GM12874 (cell line): ENCODE results near the gene MMP23B.

Experiments
- TF ChIP-seq, protein P1 (sequence below): IDR thresholded peaks from 2 replicates; pipeline ENCODE4 v1.5.1; 2011; ENCODE audit warnings: low read depth, mild to moderate bottlenecking, control low read depth, low read length, moderate library complexity; ENCODE audit not compliant: insufficient read depth

The MMP23B gene

DNA sequence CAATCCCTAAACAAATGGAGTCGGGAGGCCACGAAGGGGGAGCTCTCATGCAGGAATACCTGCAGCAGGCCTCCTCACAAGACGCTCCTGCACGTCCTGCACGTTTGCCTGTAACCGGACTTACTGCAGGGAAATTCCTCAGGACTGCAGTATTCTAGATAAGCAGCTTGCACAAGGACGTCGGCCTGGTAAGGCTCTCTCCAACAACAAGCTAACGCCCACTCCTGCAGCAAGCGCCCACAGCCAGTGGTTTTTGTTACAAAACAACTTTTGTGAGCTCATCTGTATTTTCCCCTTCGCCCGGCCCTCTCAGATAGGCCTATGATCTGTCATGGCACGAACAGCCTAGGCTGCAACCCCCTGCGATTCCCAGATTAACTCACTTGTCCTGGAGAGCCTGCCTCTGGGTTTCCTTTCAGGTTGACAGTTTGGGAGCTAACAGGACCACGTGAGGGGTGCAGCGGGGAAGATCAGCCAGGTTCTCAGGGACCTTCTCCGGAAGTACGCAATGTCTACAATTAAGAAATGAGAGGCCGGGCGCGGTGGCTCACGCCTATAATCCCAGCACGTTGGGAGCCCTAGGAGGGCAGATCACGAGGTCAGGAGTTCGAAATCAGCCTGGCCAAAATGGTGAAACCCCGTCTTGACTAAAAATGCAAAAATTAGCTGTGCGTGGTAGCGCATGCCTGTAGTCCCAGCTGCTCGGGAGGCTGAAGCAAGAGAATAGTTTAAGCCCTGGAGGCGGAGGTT lies 17.6 kb upstream of the MMP23B start:
- TF ChIP-seq, protein P1, sequence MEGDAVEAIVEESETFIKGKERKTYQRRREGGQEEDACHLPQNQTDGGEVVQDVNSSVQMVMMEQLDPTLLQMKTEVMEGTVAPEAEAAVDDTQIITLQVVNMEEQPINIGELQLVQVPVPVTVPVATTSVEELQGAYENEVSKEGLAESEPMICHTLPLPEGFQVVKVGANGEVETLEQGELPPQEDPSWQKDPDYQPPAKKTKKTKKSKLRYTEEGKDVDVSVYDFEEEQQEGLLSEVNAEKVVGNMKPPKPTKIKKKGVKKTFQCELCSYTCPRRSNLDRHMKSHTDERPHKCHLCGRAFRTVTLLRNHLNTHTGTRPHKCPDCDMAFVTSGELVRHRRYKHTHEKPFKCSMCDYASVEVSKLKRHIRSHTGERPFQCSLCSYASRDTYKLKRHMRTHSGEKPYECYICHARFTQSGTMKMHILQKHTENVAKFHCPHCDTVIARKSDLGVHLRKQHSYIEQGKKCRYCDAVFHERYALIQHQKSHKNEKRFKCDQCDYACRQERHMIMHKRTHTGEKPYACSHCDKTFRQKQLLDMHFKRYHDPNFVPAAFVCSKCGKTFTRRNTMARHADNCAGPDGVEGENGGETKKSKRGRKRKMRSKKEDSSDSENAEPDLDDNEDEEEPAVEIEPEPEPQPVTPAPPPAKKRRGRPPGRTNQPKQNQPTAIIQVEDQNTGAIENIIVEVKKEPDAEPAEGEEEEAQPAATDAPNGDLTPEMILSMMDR: no peak

DNA sequence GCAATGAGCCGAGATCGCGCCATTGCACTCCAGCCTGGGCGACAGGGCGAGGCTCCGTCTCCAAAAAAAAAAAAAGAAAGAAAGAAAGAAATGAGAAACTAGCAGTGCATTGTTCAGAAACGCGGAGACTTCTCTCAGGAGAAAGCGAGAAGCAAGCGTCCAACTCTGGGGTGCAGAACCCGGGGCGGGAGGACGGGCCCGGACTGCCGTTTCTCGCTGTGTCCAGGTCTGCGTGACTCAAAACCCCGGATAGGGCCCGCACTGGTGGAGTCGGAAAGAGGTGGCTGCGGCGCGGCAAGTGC lies 17.1 kb upstream of the MMP23B start:
- TF ChIP-seq, protein P1: no peak

GRCh38 chr1:1615256-1616044 lies 16.5 kb upstream of the MMP23B start, which contains the start of gene MIB2:
MIB2 (plus strand) TSS chr1:1615500; CDS start chr1:1623453, 7,953 bp downstream.
- TF ChIP-seq, protein P1: no peak

- TF ChIP-seq, protein P1: no peak
Observed at GRCh38 chr1:1616045-1616790, 15.8 kb upstream of the MMP23B start.

- TF ChIP-seq, protein P1: no peak
Observed at GRCh38 chr1:1616838-1617237, 15.1 kb upstream of the MMP23B start.

DNA sequence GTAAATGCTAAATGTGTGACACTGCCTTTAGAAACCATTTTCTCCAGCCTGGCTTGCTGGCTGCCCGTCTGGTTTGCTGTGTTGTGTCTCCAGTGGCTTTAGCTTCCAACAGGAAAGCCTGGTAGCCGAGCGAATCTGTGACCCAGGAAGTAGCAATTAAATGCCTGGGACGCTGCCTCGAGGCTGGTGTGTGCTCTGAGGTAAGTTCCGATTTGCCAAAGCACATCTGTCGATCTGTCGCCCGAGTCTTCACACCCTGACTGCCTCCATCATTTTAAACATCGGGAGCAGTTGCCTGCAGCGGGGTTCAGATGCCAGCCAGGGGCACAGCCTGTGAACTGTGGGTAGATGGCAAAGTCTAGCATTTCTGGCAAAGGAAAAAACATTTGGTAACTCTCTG lies 14.5 kb upstream of the MMP23B start:
- TF ChIP-seq, protein P1: no peak

DNA sequence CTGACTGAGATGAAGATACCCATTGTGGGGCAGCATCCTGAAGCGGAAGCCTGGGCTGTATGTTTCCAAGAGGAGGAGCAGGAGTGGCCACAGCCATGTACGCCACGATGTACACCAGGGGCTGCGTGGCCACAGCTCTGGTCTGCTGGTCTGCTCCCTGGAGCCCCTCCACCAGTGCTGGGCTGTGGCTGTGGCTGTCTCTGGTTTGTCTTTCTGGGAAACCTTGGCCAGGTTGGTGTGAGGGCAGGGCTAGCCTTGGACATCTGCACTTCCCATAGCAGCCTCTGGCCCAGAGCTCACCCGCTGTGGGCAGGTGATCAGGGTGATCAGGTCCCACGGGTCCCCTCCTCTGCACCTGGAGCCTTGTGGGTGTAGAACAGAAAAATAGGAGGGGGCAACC lies 14.0 kb upstream of the MMP23B start:
- TF ChIP-seq, protein P1: no peak
